Measurements from ENCODE around the gene ATG16L1. TPM values are rescaled to one million over a fixed set of nuclear protein-coding genes. Genes with fewer than 3 reads are reported as not detected.

The ATG16L1 gene
- total RNA-seq, 2 experiments from 2014 or later = 47.2 to 50.5 TPM

- H3K9me3 Mint-ChIP-seq (ENCODE audit: insufficient read depth) = no peaks in the 10 kb centered on the region
- H3K4me1 Mint-ChIP-seq (ENCODE audit: low read depth) = peaks cover 75% of the 10 kb centered on the region
- ATAC-seq (peak; percentile 28), DNase-seq (no peak)
- H3K4me3 Mint-ChIP-seq = peak overlapping the region; percentile 57
- H3K27ac Mint-ChIP-seq = peak overlapping the region; percentile 88
- peaks cover 9% of the 10 kb centered on the region for H3K36me3 Mint-ChIP-seq (ENCODE audit: low read depth)
- no peaks in the 10 kb centered on the region for H3K27me3 Mint-ChIP-seq (ENCODE audit: low read depth)
- ChIA-PET POLR2A (interaction anchor here (3.6 kb wide), 1 partner anchor 17 kb away, joined by 11 read pairs; the partner anchor contains the start of gene ATG16L1), CTCF (interaction anchor here (0.8 to 6.7 kb wide), 5 partner anchors 9 to 180 kb away, joined by 3 to 52 read pairs (median 4); partner anchors contain the start of gene ATG16L1)
Measured at GRCh38 chr2:233233618-233234230, 17.7 kb upstream of the ATG16L1 start.

- Mint-ChIP-seq H3K9me3 (ENCODE audit: insufficient read depth) (no peaks in the 10 kb centered on the region), H3K36me3 (ENCODE audit: low read depth) (peaks cover 13% of the 10 kb centered on the region), H3K4me3 (peak overlapping the region; percentile 57), H3K27me3 (ENCODE audit: low read depth) (no peaks in the 10 kb centered on the region), H3K27ac (peak overlapping the region; percentile 88), H3K4me1 (ENCODE audit: low read depth) (peaks cover 78% of the 10 kb centered on the region)
- CTCF ChIA-PET = interaction anchor here (0.8 to 6.7 kb wide), 4 partner anchors 13 to 181 kb away, joined by 3 to 52 read pairs (median 6); partner anchors contain the start of gene ATG16L1
- POLR2A ChIA-PET = interaction anchor here (3.6 kb wide), 1 partner anchor 16 kb away, joined by 11 read pairs; the partner anchor contains the start of gene ATG16L1
- ATAC-seq (peak; percentile 76), DNase-seq (peak; percentile 66)
Measured at GRCh38 chr2:233234264-233234663, 17.2 kb upstream of the ATG16L1 start.

- Mint-ChIP-seq H3K4me3 (no peak overlapping the region), H3K9me3 (ENCODE audit: insufficient read depth) (no peaks in the 10 kb centered on the region), H3K27me3 (ENCODE audit: low read depth) (no peaks in the 10 kb centered on the region), H3K36me3 (ENCODE audit: low read depth) (peaks cover 17% of the 10 kb centered on the region), H3K27ac (peak overlapping the region; percentile 68), H3K4me1 (ENCODE audit: low read depth) (peaks cover 82% of the 10 kb centered on the region)
- CTCF ChIA-PET = interaction anchor here (2.3 to 6.7 kb wide), 2 partner anchors 12 to 16 kb away, joined by 7 to 52 read pairs; partner anchors contain the start of gene ATG16L1
- POLR2A ChIA-PET = interaction anchor here (0.6 to 3.6 kb wide), 3 partner anchors 16 to 791 kb away, joined by 3 to 11 read pairs (median 3); partner anchors contain the start of gene ATG16L1
- no peak for DNase-seq
- no peak for ATAC-seq
Measured at GRCh38 chr2:233234996-233235395, 16.5 kb upstream of the ATG16L1 start.

GRCh38 chr2:233235977-233236376, 15.5 kb upstream of the ATG16L1 start:
- peaks cover 82% of the 10 kb centered on the region for H3K4me1 Mint-ChIP-seq (ENCODE audit: low read depth)
- DNase-seq = no peak
- ATAC-seq = no peak
- H3K9me3 Mint-ChIP-seq (ENCODE audit: insufficient read depth) = no peaks in the 10 kb centered on the region
- no peak overlapping the region for H3K27ac Mint-ChIP-seq
- no peak overlapping the region for H3K4me3 Mint-ChIP-seq
- no peaks in the 10 kb centered on the region for H3K27me3 Mint-ChIP-seq (ENCODE audit: low read depth)
- ChIA-PET CTCF (interaction anchor here (0.7 to 1.3 kb wide), 2 partner anchors 11 to 15 kb away, joined by 3 to 4 read pairs; partner anchors contain the start of gene ATG16L1), POLR2A (interaction anchor here (1.3 to 3.6 kb wide), 2 partner anchors 15 to 32 kb away, joined by 3 to 11 read pairs; partner anchors contain the start of gene ATG16L1)
- peaks cover 17% of the 10 kb centered on the region for H3K36me3 Mint-ChIP-seq (ENCODE audit: low read depth)

- H3K9me3 Mint-ChIP-seq (ENCODE audit: insufficient read depth) = no peaks in the 10 kb centered on the region
- no peak overlapping the region for H3K27ac Mint-ChIP-seq
- peaks cover 17% of the 10 kb centered on the region for H3K36me3 Mint-ChIP-seq (ENCODE audit: low read depth)
- DNase-seq (no peak), ATAC-seq (no peak)
- ChIA-PET POLR2A (interaction anchor here (1.1 to 3.6 kb wide), 2 partner anchors 14 to 57 kb away, joined by 3 to 11 read pairs; partner anchors contain the start of gene ATG16L1), CTCF (interaction anchor here (1.3 kb wide), 1 partner anchor 10 kb away, joined by 4 read pairs; no protein-coding TSS in a partner anchor)
- no peaks in the 10 kb centered on the region for H3K27me3 Mint-ChIP-seq (ENCODE audit: low read depth)
- peaks cover 81% of the 10 kb centered on the region for H3K4me1 Mint-ChIP-seq (ENCODE audit: low read depth)
- no peak overlapping the region for H3K4me3 Mint-ChIP-seq
Measured at GRCh38 chr2:233236820-233237589, 14.5 kb upstream of the ATG16L1 start.

GRCh38 chr2:233240897-233241296, 10.6 kb upstream of the ATG16L1 start:
- Mint-ChIP-seq H3K4me3 (peak overlapping the region; percentile 44), H3K27me3 (ENCODE audit: low read depth) (no peaks in the 10 kb centered on the region), H3K9me3 (ENCODE audit: insufficient read depth) (no peaks in the 10 kb centered on the region), H3K36me3 (ENCODE audit: low read depth) (peaks cover 16% of the 10 kb centered on the region), H3K27ac (peak overlapping the region; percentile 80), H3K4me1 (ENCODE audit: low read depth) (peaks cover 75% of the 10 kb centered on the region)
- peak; percentile 81 for DNase-seq
- peak; percentile 72 for ATAC-seq
- CTCF ChIA-PET = interaction anchor here (0.9 to 5.1 kb wide), 8 partner anchors 8 to 188 kb away, joined by 3 to 42 read pairs (median 4); partner anchors contain the start of genes ATG16L1 and INPP5D
- POLR2A ChIA-PET = interaction anchor here (1.2 to 2.1 kb wide), 5 partner anchors 10 to 180 kb away, joined by 3 to 17 read pairs (median 5); partner anchors contain the start of genes ATG16L1 and INPP5D

- POLR2A ChIA-PET = interaction anchor here (1.3 to 2.1 kb wide), 2 partner anchors 10 to 75 kb away, joined by 3 to 17 read pairs; no protein-coding TSS in a partner anchor
- H3K27me3 Mint-ChIP-seq (ENCODE audit: low read depth) = no peaks in the 10 kb centered on the region
- DNase-seq (no peak), ATAC-seq (no peak)
- H3K4me3 Mint-ChIP-seq = no peak overlapping the region
- CTCF ChIA-PET = interaction anchor here (1.0 to 5.1 kb wide), 5 partner anchors 9 to 389 kb away, joined by 3 to 42 read pairs (median 4); partner anchors contain the start of genes ATG16L1 and INPP5D
- H3K36me3 Mint-ChIP-seq (ENCODE audit: low read depth) = peaks cover 15% of the 10 kb centered on the region
- H3K4me1 Mint-ChIP-seq (ENCODE audit: low read depth) = peaks cover 70% of the 10 kb centered on the region
- H3K27ac Mint-ChIP-seq = peak overlapping the region; percentile 80
- H3K9me3 Mint-ChIP-seq (ENCODE audit: insufficient read depth) = no peaks in the 10 kb centered on the region
Measured at GRCh38 chr2:233241803-233242202, 9.7 kb upstream of the ATG16L1 start.

GRCh38 chr2:233242231-233242927, 9.1 kb upstream of the ATG16L1 start:
- Mint-ChIP-seq H3K36me3 (ENCODE audit: low read depth) (peaks cover 10% of the 10 kb centered on the region), H3K27ac (peak overlapping the region; percentile 43), H3K27me3 (ENCODE audit: low read depth) (no peaks in the 10 kb centered on the region), H3K9me3 (ENCODE audit: insufficient read depth) (no peaks in the 10 kb centered on the region), H3K4me1 (ENCODE audit: low read depth) (peaks cover 71% of the 10 kb centered on the region), H3K4me3 (no peak overlapping the region)
- ChIA-PET CTCF (interaction anchor here (0.7 to 5.1 kb wide), 4 partner anchors 9 to 389 kb away, joined by 3 to 42 read pairs (median 9); partner anchors contain the start of genes ATG16L1 and INPP5D), POLR2A (interaction anchor here (1.3 kb wide), 2 partner anchors 25 to 75 kb away, joined by 3 read pairs; no protein-coding TSS in a partner anchor)
- no peak for DNase-seq
- ATAC-seq = no peak

- ChIA-PET POLR2A (interaction anchor here (0.9 to 1.3 kb wide), 2 partner anchors 11 to 24 kb away, joined by 3 read pairs; no protein-coding TSS in a partner anchor), CTCF (interaction anchor here (0.7 to 5.1 kb wide), 4 partner anchors 8 to 183 kb away, joined by 3 to 42 read pairs (median 8); partner anchors contain the start of genes ATG16L1 and INPP5D)
- H3K36me3 Mint-ChIP-seq (ENCODE audit: low read depth) = peaks cover 8% of the 10 kb centered on the region
- peak overlapping the region; percentile 54 for H3K27ac Mint-ChIP-seq
- no peaks in the 10 kb centered on the region for H3K27me3 Mint-ChIP-seq (ENCODE audit: low read depth)
- no peaks in the 10 kb centered on the region for H3K9me3 Mint-ChIP-seq (ENCODE audit: insufficient read depth)
- DNase-seq = no peak
- peaks cover 69% of the 10 kb centered on the region for H3K4me1 Mint-ChIP-seq (ENCODE audit: low read depth)
- no peak overlapping the region for H3K4me3 Mint-ChIP-seq
- ATAC-seq = no peak
Measured at GRCh38 chr2:233243348-233243747, 8.1 kb upstream of the ATG16L1 start.

GRCh38 chr2:233244818-233245217, 6.7 kb upstream of the ATG16L1 start:
- POLR2A ChIA-PET = no interaction called here
- Mint-ChIP-seq H3K4me3 (no peak overlapping the region), H3K36me3 (ENCODE audit: low read depth) (no peaks in the 10 kb centered on the region), H3K27me3 (ENCODE audit: low read depth) (no peaks in the 10 kb centered on the region), H3K27ac (no peak overlapping the region), H3K4me1 (ENCODE audit: low read depth) (peaks cover 67% of the 10 kb centered on the region), H3K9me3 (ENCODE audit: insufficient read depth) (no peaks in the 10 kb centered on the region)
- ATAC-seq (no peak), DNase-seq (no peak)
- CTCF ChIA-PET = interaction anchor here (0.9 to 1.0 kb wide), 2 partner anchors 15 to 190 kb away, joined by 3 read pairs; no protein-coding TSS in a partner anchor
